Cardiac muscle cell (in vitro differentiated cells and primary cell): Measurements from ENCODE around the gene SGCA. TPM values are rescaled to one million over a fixed set of nuclear protein-coding genes. Genes with fewer than 3 reads are reported as not detected.

Source experiments
- DNase-seq, 2 donors: peaks; one replicate each; pipeline versions ENCODE4 v3.0.0 to v3.0.0-alpha.2; 2010 to 2017; ENCODE audit warnings: low read depth in 1 of 2, low spot score in 1 of 2
- H3K27ac ChIP-seq: fragments of 200-600 bp; sonication (generic); 2 replicates; pipeline ENCODE4 v1.5.1; 2016
- H3K27me3 ChIP-seq: fragments of 200-600 bp; sonication (generic); 2 replicates; pipeline ENCODE4 v1.6.0; 2016; ENCODE audit warnings: control low read depth
- H3K36me3 ChIP-seq: fragments of 200-600 bp; sonication (generic); 2 replicates; pipeline ENCODE4 v1.5.1; 2016; ENCODE audit warnings: control low read depth
- H3K4me1 ChIP-seq: fragments of 200-600 bp; sonication (generic); 2 replicates; pipeline ENCODE4 v1.8.1; 2017; ENCODE audit warnings: low read depth, mild to moderate bottlenecking, mixed run types
- H3K4me3 ChIP-seq: fragments of 200-600 bp; sonication (generic); 2 replicates; pipeline ENCODE4 v1.5.1; 2016; ENCODE audit warnings: mild to moderate bottlenecking
- H3K9me3 ChIP-seq: fragments of 200-600 bp; sonication (generic); 2 replicates; pipeline ENCODE4 v1.5.1; 2017; ENCODE audit warnings: low read depth, mild to moderate bottlenecking, control low read depth
- polyA plus RNA-seq: library from polyadenylated mRNA; unstranded; fragments of >200 nt; fragmentation: Nextera tagmentation; extraction: Ambion mirVana; gene quantifications from 2 replicates; pipeline ENCODE4 v1.2.1, GENCODE V29; 2016
- total RNA-seq: library from RNA; depleted of rRNA; stranded (reverse); fragments of >200 nt; gene quantifications from 2 replicates; pipeline ENCODE4 v1.2.3, GENCODE V29; 2016
- TF ChIP-seq, protein P1 (sequence below): IDR thresholded peaks from 2 replicates; pipeline ENCODE4 v1.5.1; 2012; ENCODE audit warnings: low read depth, mild to moderate bottlenecking, low read length

The SGCA gene
- total and polyA plus RNA-seq, 2 experiments from 2014 or later: 63.3 to 69.9 TPM

DNA sequence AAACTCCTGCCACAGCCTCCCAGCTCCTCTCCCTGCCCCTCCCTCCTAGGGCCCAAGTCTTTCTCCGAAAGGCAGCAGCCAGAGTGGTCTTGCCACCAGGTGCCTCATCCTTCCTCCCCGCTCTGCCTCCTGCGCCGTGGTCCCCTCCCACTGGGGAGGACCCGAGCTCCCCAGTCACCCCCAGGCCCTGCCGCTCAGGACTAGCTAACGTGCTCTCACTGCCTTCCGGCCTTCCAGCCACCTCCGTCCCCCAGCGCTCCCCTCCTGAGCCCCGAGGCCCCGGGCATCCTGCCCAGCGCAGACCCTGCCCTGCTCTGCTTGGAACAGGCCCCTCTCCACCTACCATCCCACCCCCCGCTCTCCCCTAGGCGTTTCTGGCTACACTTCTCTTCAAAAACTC, 55.0 kb downstream of the SGCA start:
- Histone ChIP-seq H3K36me3 (no peaks in the 10 kb centered on the region), H3K4me3 (no peak overlapping the region), H3K4me1 (peaks cover 16% of the 10 kb centered on the region), H3K27me3 (no peaks in the 10 kb centered on the region), H3K27ac (peak overlapping the region; percentile 94), H3K9me3 (no peaks in the 10 kb centered on the region)
- TF ChIP-seq, protein P1, sequence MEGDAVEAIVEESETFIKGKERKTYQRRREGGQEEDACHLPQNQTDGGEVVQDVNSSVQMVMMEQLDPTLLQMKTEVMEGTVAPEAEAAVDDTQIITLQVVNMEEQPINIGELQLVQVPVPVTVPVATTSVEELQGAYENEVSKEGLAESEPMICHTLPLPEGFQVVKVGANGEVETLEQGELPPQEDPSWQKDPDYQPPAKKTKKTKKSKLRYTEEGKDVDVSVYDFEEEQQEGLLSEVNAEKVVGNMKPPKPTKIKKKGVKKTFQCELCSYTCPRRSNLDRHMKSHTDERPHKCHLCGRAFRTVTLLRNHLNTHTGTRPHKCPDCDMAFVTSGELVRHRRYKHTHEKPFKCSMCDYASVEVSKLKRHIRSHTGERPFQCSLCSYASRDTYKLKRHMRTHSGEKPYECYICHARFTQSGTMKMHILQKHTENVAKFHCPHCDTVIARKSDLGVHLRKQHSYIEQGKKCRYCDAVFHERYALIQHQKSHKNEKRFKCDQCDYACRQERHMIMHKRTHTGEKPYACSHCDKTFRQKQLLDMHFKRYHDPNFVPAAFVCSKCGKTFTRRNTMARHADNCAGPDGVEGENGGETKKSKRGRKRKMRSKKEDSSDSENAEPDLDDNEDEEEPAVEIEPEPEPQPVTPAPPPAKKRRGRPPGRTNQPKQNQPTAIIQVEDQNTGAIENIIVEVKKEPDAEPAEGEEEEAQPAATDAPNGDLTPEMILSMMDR: no peak
- DNase-seq: no peak

DNA sequence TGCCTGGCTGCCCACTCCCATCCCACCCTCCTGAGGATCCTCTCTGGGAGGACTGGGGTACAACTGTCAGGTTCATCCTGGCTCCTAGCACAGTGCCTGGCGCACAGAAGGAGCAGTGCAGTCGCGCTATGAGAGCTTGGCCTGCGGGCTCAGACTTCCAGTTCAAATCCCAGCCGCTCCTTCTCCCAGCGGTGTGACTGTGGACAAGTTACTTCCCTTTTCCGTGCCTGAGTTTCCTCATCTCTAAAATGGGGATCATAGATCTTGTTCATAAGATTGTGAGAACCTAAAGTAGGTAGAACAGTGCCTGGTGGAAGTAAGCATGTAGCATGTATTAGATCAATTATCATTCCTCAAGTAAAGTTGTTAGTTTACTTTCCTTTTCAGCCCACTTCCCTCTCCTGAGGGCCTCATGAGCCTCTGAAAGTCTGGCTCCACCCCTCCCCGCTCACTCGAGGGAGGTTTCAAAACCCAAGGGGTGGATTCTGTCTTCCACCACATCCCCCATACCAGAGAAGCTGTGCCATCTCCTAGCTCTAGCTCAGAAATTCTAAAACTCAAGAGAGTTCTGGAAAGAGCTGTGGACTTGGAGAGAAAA, 55.6 kb downstream of the SGCA start:
- no peak overlapping the region for H3K4me3 ChIP-seq
- H3K4me1 ChIP-seq: peaks cover 16% of the 10 kb centered on the region
- H3K27ac ChIP-seq: no peak overlapping the region
- peak in 1 of 2 donors; percentile 75 for DNase-seq
- H3K27me3 ChIP-seq: no peaks in the 10 kb centered on the region
- no peaks in the 10 kb centered on the region for H3K36me3 ChIP-seq
- no peaks in the 10 kb centered on the region for H3K9me3 ChIP-seq
- TF ChIP-seq, protein P1: no peak

DNA sequence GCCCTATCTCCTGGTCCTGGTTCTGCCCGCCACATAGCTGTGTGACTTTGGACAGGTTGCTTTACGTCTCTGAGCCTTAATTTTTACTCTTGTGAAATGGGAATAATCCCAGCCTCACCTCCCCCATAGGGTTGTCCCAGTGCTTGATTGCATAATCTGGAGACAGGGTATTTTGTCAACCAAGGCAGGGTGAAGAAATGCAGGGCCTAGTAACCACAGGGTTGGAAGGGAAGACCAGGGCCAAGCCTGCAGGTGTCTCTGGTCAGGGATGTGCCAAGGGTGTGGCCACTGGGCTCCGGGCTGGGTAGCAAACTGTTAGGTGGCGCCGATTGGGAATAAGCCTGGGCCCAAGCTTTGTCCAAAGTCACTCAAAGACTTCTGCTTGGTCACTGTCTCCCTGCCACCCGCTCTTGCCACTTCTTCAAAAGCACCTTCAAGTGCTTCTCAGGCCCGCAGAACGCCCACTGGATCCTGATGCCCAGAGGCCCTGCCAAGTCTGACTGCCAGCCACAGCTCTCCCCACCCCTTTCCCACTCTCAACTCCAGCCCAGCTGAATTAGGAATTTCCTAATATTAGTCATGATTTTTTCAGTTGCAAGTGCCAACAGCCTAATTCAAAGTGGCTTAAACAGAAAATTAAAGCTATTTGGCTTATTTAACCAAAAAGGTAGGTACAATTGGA, 56.2 kb downstream of the SGCA start:
- H3K9me3 ChIP-seq: no peaks in the 10 kb centered on the region
- H3K36me3 ChIP-seq: no peaks in the 10 kb centered on the region
- no peak overlapping the region for H3K27ac ChIP-seq
- H3K4me3 ChIP-seq: no peak overlapping the region
- TF ChIP-seq, protein P1: no peak
- no peaks in the 10 kb centered on the region for H3K27me3 ChIP-seq
- peak in 1 of 2 donors; percentile 78 for DNase-seq
- H3K4me1 ChIP-seq: peaks cover 16% of the 10 kb centered on the region

DNA sequence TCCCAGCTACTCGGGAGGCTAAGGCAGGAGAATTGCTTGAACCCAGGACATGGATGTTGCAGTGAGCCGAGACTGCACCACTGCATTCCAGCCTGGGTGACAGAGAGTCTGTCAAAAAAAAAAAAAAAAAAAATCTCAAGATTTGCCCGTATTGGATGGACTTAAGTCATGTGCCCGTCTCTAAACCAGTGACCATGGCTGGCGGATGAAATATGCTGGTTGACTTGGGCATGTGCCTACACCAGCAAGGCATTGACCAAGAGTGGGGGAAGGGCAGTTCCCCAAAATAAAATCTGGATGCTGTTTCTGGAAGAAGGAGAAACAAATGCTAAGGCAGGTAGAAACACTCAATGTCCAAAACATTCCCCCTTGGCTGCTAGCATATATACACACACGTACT, 57.1 kb downstream of the SGCA start:
- Histone ChIP-seq H3K9me3 (no peaks in the 10 kb centered on the region), H3K4me1 (peaks cover 16% of the 10 kb centered on the region), H3K27ac (no peak overlapping the region), H3K27me3 (no peaks in the 10 kb centered on the region), H3K4me3 (no peak overlapping the region), H3K36me3 (no peaks in the 10 kb centered on the region)
- no peak for DNase-seq
- TF ChIP-seq, protein P1: no peak

Other genes with a start within 250 kb of the SGCA start
- 0.53 and 0.60 TPM in 2 replicates for gene DLX4, start 196.8 kb upstream of the SGCA start, total RNA-seq
- 0.86 and 1.3 TPM in 2 replicates for gene DLX4, start 196.8 kb upstream of the SGCA start, polyA plus RNA-seq
- gene DLX3, start 170.8 kb upstream of the SGCA start, total RNA-seq: 0.14 and 0.63 TPM in 2 replicates
- 1.1 and 2.1 TPM in 2 replicates for gene DLX3, start 170.8 kb upstream of the SGCA start, polyA plus RNA-seq
- gene ITGA3, start 109.9 kb upstream of the SGCA start, total RNA-seq: 40.6 and 41.9 TPM in 2 replicates
- gene ITGA3, start 109.9 kb upstream of the SGCA start, polyA plus RNA-seq: 20.5 and 32.7 TPM in 2 replicates
- gene PDK2, start 70.7 kb upstream of the SGCA start, total RNA-seq: 79.5 and 88.5 TPM in 2 replicates
- gene PDK2, start 70.7 kb upstream of the SGCA start, polyA plus RNA-seq: 146 and 156 TPM in 2 replicates
- 1.2 and 2.8 TPM in 2 replicates for gene SAMD14, start 35.8 kb upstream of the SGCA start, total RNA-seq
- gene SAMD14, start 35.8 kb upstream of the SGCA start, polyA plus RNA-seq: 2.0 and 2.5 TPM in 2 replicates
- gene PPP1R9B, start 15.3 kb upstream of the SGCA start, total RNA-seq: 45.6 and 59.4 TPM in 2 replicates
- gene PPP1R9B, start 15.3 kb upstream of the SGCA start, polyA plus RNA-seq: 6.0 and 6.2 TPM in 2 replicates
- 80.6 and 127 TPM in 2 replicates for gene COL1A1, start 35.6 kb downstream of the SGCA start, total RNA-seq
- gene COL1A1, start 35.6 kb downstream of the SGCA start, polyA plus RNA-seq: 212 and 261 TPM in 2 replicates
- 14.2 and 30.0 TPM in 2 replicates for gene TMEM92, start 108.5 kb downstream of the SGCA start, total RNA-seq
- gene TMEM92, start 108.5 kb downstream of the SGCA start, polyA plus RNA-seq: 17.3 and 22.6 TPM in 2 replicates
- gene XYLT2, start 180.1 kb downstream of the SGCA start, total RNA-seq: 62.2 and 80.0 TPM in 2 replicates
- 48.8 and 60.9 TPM in 2 replicates for gene XYLT2, start 180.1 kb downstream of the SGCA start, polyA plus RNA-seq
- gene MRPL27, start 207.2 kb downstream of the SGCA start, total RNA-seq: 62.4 and 107 TPM in 2 replicates
- 142 and 158 TPM in 2 replicates for gene MRPL27, start 207.2 kb downstream of the SGCA start, polyA plus RNA-seq
- gene EME1, start 207.2 kb downstream of the SGCA start, total RNA-seq: 7.9 and 13.4 TPM in 2 replicates
- gene EME1, start 207.2 kb downstream of the SGCA start, polyA plus RNA-seq: 5.2 and 30.7 TPM in 2 replicates
- 60.3 and 66.7 TPM in 2 replicates for gene LRRC59, start 231.5 kb downstream of the SGCA start, total RNA-seq
- gene LRRC59, start 231.5 kb downstream of the SGCA start, polyA plus RNA-seq: 47.0 and 58.9 TPM in 2 replicates